Kidney (tissue), 14 donors: Measurements from ENCODE around the gene SRSF2. TPM values are rescaled to one million over a fixed set of nuclear protein-coding genes. Genes with fewer than 3 reads are reported as not detected.

Experiments used
- DNase-seq, 5 donors: peaks; one replicate each; pipeline ENCODE4 v3.0.0-alpha.2; 2013 to 2020
- FAIRE-seq: peaks from 2 replicates; lab custom pipeline; 2012; peaks lifted over from hg19 to GRCh38; lab: Jason Lieb, UNC
- H3K27ac ChIP-seq, 2 donors: one replicate each; pipeline ENCODE4 v1.7.0; 2013; ENCODE audit warnings: low read depth in 2 of 2, low read length in 2 of 2, inconsistent platforms in 1 of 2
- H3K27me3 ChIP-seq: one replicate; pipeline ENCODE4 v1.7.1; 2013; ENCODE audit warnings: low read length, inconsistent platforms; ENCODE audit not compliant: control insufficient read depth, insufficient read depth
- H3K36me3 ChIP-seq, 3 donors: one replicate each; pipeline versions ENCODE4 v1.7.0 to v1.7.1; 2013; ENCODE audit warnings: low read length in 3 of 3, control low read depth in 1 of 3, inconsistent platforms in 1 of 3; ENCODE audit not compliant: insufficient read depth in 3 of 3, control insufficient read depth in 2 of 3
- H3K4me1 ChIP-seq, 3 donors: one replicate each; pipeline versions ENCODE4 v1.7.0 to v1.7.1; 2013; ENCODE audit warnings: low read length in 3 of 3, inconsistent platforms in 1 of 3, low read depth in 1 of 3; ENCODE audit not compliant: control insufficient read depth in 2 of 3, insufficient read depth in 2 of 3
- H3K4me3 ChIP-seq, 3 donors: one replicate each; pipeline versions ENCODE4 v1.7.0 to v1.8.1; 2013; ENCODE audit warnings: low read length in 3 of 3, control low read depth in 1 of 3, inconsistent platforms in 1 of 3
- H3K9ac ChIP-seq, 3 donors: one replicate each; pipeline versions ENCODE4 v1.7.0 to v1.7.1; 2013; ENCODE audit warnings: low read length in 3 of 3, control low read depth in 1 of 3, inconsistent platforms in 1 of 3
- H3K9me3 ChIP-seq, 3 donors: one replicate each; pipeline versions ENCODE4 v1.7.0 to v1.7.1; 2013; ENCODE audit warnings: low read length in 3 of 3, control low read depth in 1 of 3, inconsistent platforms in 1 of 3; ENCODE audit not compliant: control insufficient read depth in 2 of 3, insufficient read depth in 1 of 3
- CTCF ChIP-seq: IDR thresholded peaks from 3 replicates; pipeline ENCODE4 v1.5.1; 2012; ENCODE audit warnings: mild to moderate bottlenecking, moderate library complexity, borderline replicate concordance; ENCODE audit not compliant: insufficient read depth; ENCODE audit errors: extremely low read depth
- intact Hi-C: fragments of 100-400 bp; cut with DNase I; formaldehyde crosslinking; loops from one replicate; pipeline ENCODE4 v1.11.1; 2022
- polyA plus RNA-seq: library from polyadenylated mRNA; stranded (reverse); fragments of 350-450 nt; fragmentation: Illumina TruSeq; extraction: RNeasy Lipid Tissue Mini Kit (QIAGEN cat#74804); gene quantifications from one replicate; pipeline ENCODE4 v1.2.3, GENCODE V29; 2014; ENCODE audit warnings: low read depth, low replicate concordance; ENCODE audit not compliant: insufficient read depth
- total RNA-seq: library from RNA; stranded (reverse); fragmentation: NEBNext Ultra II Directional; extraction: Animal tissue kit (Norgen Biotek cat#: 25700); gene quantifications from one replicate; pipeline ENCODE4 v1.2.1, GENCODE V29; 2021
- donor health status: control.
- donor health status: control.
- donor health status: control.
- donor health status: control.
- donor health status: control.
- donor health status: DM: yes; HTN: yes; CAD: no.
- donor health status: Normal renal cell carcinoma (clear cell type).

SRSF2 gene
- total and polyA plus RNA-seq, 2 donors from 2014 or later, result 129 to 155 TPM

DNA sequence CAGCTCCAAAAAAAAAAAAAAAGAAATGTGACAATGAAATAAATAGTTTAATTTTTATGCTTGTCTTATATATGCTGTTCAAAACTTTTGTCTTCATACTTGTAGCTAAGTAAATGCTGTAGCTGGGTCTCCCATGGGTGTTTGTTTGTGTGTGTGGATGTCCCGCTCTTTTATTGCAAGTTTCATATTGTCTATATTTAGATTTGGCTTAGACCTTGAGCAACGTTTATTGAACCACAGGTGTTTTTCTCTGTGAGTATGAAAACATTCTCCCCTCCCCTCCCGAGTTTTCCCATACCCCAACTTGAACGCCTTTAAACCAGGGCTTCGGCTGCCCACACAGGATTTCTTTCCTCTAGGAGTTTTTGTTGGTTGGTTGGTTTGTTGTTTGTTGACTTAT, 46.0 kb upstream of the SRSF2 start:
- Histone ChIP-seq H3K9me3 (no peaks in the 10 kb centered on the region), H3K36me3 (peaks cover 0 to 13% (median 0%) of the 10 kb centered on the region in 3 donors), H3K27ac (no peak overlapping the region), H3K4me3 (no peak overlapping the region), H3K27me3 (no peaks in the 10 kb centered on the region), H3K9ac (no peak overlapping the region), H3K4me1 (no peaks in the 10 kb centered on the region)
- intact Hi-C loops, result no loop called here
- DNase-seq (no peak), FAIRE-seq (no peak)
- TF ChIP-seq CTCF, result no peak

DNA sequence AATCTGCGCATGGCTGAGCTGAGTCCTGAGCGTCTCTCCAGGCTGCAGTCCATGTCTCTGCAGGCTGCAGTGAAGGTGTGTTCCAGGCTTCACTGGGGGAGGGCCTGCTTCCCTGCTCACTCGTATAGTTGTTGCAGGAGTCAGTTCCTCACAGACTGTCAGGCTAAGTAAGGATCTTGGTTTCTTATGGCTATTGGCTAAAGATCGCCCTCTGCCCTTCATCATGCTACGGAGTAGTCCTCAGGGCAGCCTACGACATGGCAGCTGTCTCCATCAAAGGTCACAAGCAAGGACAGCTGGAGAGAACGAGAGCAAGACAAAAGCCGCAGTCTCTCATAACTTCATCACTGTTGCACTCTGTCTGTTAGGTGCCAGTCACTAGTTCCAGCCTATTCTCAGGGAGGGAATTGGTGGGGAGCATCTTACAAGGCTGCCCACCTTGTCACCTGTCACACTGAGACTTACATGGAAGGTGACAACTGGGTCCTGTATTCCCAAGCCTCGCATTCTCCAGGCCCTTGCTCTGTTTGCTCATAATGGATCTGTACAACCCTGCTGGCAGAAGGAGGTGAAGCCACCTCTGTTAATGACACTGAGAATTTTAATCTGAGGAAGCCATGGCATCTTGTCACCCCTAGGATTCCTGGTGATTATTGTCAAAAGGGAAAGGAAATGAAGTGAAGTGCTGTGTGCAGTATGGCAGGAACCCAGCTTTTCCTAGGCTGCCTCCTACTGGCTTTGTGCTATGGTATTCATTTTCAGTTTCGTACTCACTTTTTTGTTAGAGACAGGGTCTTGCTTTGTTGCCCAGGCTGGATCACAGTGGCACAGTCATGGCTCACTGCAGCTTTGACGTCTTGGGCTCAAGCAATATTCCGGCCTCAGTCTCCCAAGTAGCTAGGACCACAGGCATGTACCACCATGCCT, 44.2 kb upstream of the SRSF2 start:
- no peak overlapping the region for H3K27ac ChIP-seq
- peaks cover 0 to 13% (median 0%) of the 10 kb centered on the region in 3 donors for H3K36me3 ChIP-seq
- H3K4me1 ChIP-seq, result no peaks in the 10 kb centered on the region
- no peak for DNase-seq
- H3K27me3 ChIP-seq, result no peaks in the 10 kb centered on the region
- no peak overlapping the region for H3K4me3 ChIP-seq
- intact Hi-C loops, result no loop called here
- H3K9me3 ChIP-seq, result no peaks in the 10 kb centered on the region
- FAIRE-seq, result no peak
- no peak overlapping the region for H3K9ac ChIP-seq
- TF ChIP-seq CTCF, result no peak

GRCh38 chr17:76775021-76775600, 38.0 kb upstream of the SRSF2 start:
- H3K36me3 ChIP-seq, result peaks cover 0 to 22% (median 13%) of the 10 kb centered on the region in 3 donors
- no peaks in the 10 kb centered on the region for H3K4me1 ChIP-seq
- peak in 3 of 5 donors; percentile 21 to 60 (median 59) for DNase-seq
- no peak overlapping the region for H3K27ac ChIP-seq
- H3K9me3 ChIP-seq, result no peaks in the 10 kb centered on the region
- no peak overlapping the region for H3K4me3 ChIP-seq
- no peak for FAIRE-seq
- H3K27me3 ChIP-seq, result no peaks in the 10 kb centered on the region
- H3K9ac ChIP-seq, result no peak overlapping the region
- intact Hi-C loops, result no loop called here
- no peak for TF ChIP-seq CTCF
